IPS-15b (cell line): ENCODE data around the gene EYS.

ENCODE experiments used
- H3K27me3 ChIP-seq: one replicate; pipeline ENCODE4 v1.6.1; 2013; ENCODE audit warnings: low read length; ENCODE audit not compliant: control insufficient read depth, insufficient read depth
- H3K36me3 ChIP-seq: one replicate; pipeline ENCODE4 v1.6.1; 2013; ENCODE audit warnings: low read length; ENCODE audit not compliant: control insufficient read depth, insufficient read depth
- H3K4me1 ChIP-seq: one replicate; pipeline ENCODE4 v1.6.1; 2013; ENCODE audit warnings: mild to moderate bottlenecking, low read length; ENCODE audit not compliant: control insufficient read depth, insufficient read depth
- H3K4me3 ChIP-seq: one replicate; pipeline ENCODE4 v1.5.1; 2013; ENCODE audit warnings: low read depth, low read length
- H3K9ac ChIP-seq: one replicate; pipeline ENCODE4 v1.6.1; 2013; ENCODE audit warnings: low read depth, mild to moderate bottlenecking, low read length
- H3K9me3 ChIP-seq: one replicate; pipeline ENCODE4 v1.6.1; 2013; ENCODE audit warnings: mild to moderate bottlenecking, low read length; ENCODE audit not compliant: control insufficient read depth, insufficient read depth

The EYS gene

DNA sequence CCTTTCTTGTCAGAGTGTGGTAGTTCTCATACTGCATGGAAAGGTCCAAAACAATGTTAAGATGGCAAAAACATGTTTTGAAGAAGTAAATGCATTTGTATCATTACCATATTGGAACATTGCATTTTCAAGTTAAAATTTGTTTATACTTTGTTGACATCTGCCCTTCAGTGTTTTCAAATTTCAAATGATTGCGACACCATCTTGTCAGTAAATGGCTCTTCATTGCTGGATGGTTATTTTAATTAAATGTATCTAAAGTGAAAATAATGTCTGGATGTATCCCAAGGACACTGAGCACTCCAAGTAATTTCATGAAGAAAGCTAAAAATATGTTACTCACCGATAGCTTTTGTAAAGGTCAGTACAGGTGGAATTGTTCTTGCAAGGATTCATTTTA lies 761.6 kb downstream of the EYS start:
- no peaks in the 10 kb centered on the region for H3K27me3 ChIP-seq
- no peaks in the 10 kb centered on the region for H3K9me3 ChIP-seq
- peaks cover 2% of the 10 kb centered on the region for H3K4me1 ChIP-seq
- no peak overlapping the region for H3K4me3 ChIP-seq
- H3K36me3 ChIP-seq: no peaks in the 10 kb centered on the region
- H3K9ac ChIP-seq: no peak overlapping the region

- H3K36me3 ChIP-seq: no peaks in the 10 kb centered on the region
- H3K4me3 ChIP-seq: no peak overlapping the region
- H3K9me3 ChIP-seq: no peaks in the 10 kb centered on the region
- no peak overlapping the region for H3K9ac ChIP-seq
- H3K27me3 ChIP-seq: no peaks in the 10 kb centered on the region
- H3K4me1 ChIP-seq: no peaks in the 10 kb centered on the region
These were observed 774.5 kb downstream of the EYS start for GRCh38 chr6:64932486-64932885.

DNA sequence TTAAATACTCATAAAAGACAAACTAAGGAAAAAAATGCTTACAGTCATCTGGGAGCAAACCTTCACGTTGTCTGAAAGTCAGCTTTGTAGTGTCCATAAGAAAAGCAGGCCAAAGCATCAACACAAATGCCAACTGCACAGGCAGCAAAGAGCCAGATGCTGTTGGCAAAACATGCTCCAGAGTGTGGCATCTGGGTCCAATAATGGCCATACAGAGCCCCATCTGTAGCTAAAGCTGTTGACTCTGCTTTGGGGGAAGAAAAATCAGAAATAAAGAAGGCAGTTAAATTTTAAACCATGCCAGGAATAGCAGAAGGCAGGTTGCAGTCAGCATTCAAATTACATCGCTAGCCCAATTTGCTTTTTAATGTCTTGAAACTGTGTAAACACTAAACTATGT lies 776.3 kb downstream of the EYS start:
- no peaks in the 10 kb centered on the region for H3K36me3 ChIP-seq
- no peak overlapping the region for H3K9ac ChIP-seq
- H3K27me3 ChIP-seq: no peaks in the 10 kb centered on the region
- no peak overlapping the region for H3K4me3 ChIP-seq
- no peaks in the 10 kb centered on the region for H3K9me3 ChIP-seq
- H3K4me1 ChIP-seq: no peaks in the 10 kb centered on the region

DNA sequence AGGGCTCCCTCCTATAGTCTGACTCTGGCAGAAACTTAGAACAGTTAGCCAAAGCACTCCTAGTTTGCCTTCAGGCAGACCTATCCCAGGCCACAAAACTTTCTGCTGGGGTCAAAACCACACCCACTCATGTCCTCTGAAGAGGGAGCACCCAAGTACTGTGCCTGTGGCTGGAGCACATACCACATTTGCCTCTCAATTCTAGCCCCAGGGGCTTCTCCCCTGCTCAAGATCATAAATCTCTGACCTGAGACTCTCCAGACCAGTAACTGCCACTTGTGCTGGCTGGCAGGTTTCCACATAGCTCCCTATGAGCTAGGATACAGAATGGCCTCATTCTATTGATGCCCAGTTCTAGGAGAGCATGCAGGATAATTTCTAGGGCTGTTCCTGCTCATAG lies 781.0 kb downstream of the EYS start:
- H3K27me3 ChIP-seq: no peaks in the 10 kb centered on the region
- H3K9me3 ChIP-seq: no peaks in the 10 kb centered on the region
- H3K4me1 ChIP-seq: no peaks in the 10 kb centered on the region
- no peak overlapping the region for H3K9ac ChIP-seq
- H3K4me3 ChIP-seq: no peak overlapping the region
- H3K36me3 ChIP-seq: no peaks in the 10 kb centered on the region

DNA sequence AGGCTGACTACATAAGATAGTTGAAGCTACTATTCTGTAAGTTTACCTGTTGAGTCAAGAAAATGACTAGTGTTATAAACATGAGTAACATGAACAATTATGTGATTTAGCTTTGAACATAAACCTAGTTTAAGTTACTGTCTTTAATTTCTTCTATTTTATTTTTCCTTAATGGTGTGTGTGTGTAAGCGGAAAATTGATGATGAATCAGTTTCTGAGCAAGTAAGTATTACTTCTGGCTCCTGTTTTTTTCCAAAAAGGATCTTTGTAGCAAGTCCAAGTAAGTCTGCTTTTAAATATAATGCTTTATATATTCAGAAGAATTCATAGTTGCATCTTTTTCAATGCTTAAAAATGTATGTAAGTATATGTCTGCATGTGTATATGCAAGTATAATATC lies 786.8 kb downstream of the EYS start:
- Histone ChIP-seq H3K9ac (no peak overlapping the region), H3K4me1 (no peaks in the 10 kb centered on the region), H3K27me3 (no peaks in the 10 kb centered on the region), H3K4me3 (no peak overlapping the region), H3K36me3 (no peaks in the 10 kb centered on the region), H3K9me3 (no peaks in the 10 kb centered on the region)

GRCh38 chr6:64914124-64914523 lies 792.9 kb downstream of the EYS start:
- Histone ChIP-seq H3K4me1 (no peaks in the 10 kb centered on the region), H3K27me3 (no peaks in the 10 kb centered on the region), H3K9ac (no peak overlapping the region), H3K36me3 (no peaks in the 10 kb centered on the region), H3K4me3 (no peak overlapping the region), H3K9me3 (no peaks in the 10 kb centered on the region)

DNA sequence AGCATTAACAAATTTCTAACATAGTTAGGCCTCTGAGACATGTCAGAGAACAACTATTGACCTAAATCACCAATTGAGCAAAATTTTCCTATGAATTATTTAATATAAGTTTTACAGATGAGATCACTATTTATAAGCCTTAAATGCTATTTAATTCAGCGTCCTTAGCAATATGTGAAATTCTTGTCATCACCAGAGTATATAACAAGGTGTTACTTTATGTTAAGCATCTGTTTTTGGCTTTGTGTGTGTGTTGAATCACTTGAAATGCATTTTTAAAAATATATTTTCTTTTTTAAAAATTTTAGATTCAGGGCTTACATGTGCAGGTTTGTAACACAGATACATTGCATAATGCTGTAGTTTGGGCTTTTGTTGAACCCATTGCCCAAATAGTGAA lies 794.1 kb downstream of the EYS start:
- Histone ChIP-seq H3K4me3 (no peak overlapping the region), H3K9me3 (no peaks in the 10 kb centered on the region), H3K36me3 (no peaks in the 10 kb centered on the region), H3K9ac (no peak overlapping the region), H3K4me1 (no peaks in the 10 kb centered on the region), H3K27me3 (no peaks in the 10 kb centered on the region)

GRCh38 chr6:64908104-64908503 lies 798.9 kb downstream of the EYS start:
- no peaks in the 10 kb centered on the region for H3K36me3 ChIP-seq
- H3K9ac ChIP-seq: no peak overlapping the region

DNA sequence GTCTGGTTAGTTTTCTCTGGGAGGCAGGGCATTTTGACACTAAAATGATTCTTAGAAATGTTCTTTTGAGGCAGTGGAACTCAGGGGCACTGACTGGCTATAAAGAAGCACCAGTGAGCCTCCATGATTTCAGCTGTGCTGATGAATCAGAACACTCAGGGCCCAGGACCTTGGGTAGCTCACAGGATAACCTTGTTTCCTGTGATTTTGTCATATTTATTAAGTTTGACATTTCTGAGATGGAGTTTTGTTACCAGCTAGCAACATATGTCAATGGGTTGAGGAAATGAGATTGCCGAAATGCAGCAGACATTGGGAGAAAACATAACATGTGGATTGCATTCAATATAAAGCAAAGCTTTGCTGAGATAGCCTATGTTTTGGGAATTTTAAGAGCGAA lies 802.4 kb downstream of the EYS start:
- Histone ChIP-seq H3K27me3 (no peaks in the 10 kb centered on the region), H3K4me3 (no peak overlapping the region), H3K9ac (no peak overlapping the region), H3K4me1 (no peaks in the 10 kb centered on the region), H3K9me3 (no peaks in the 10 kb centered on the region), H3K36me3 (no peaks in the 10 kb centered on the region)

More at GRCh38 chr6:64908104-64908503, 798.9 kb downstream of the EYS start:
- Histone ChIP-seq H3K27me3 (no peaks in the 10 kb centered on the region), H3K9me3 (no peaks in the 10 kb centered on the region), H3K4me3 (no peak overlapping the region), H3K4me1 (no peaks in the 10 kb centered on the region)

DNA sequence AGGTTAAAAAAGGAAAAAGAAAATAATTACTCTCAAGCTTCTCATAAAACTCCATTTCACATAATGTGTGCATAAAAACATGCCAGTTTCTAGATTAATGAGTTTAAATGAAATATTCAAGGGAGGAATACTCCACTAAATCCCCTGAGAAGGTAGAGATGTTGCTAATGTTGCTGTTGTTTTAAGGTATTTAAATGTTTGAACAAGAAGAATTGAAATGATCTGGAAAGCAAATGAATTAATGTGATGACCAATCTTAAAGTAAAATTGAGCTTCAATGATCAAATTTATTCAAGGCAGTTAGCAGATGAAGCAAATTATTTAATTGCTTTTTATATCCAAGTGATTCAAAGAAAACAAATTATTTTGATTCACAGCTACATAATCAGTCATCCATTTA lies 804.4 kb downstream of the EYS start:
- Histone ChIP-seq H3K9me3 (no peaks in the 10 kb centered on the region), H3K9ac (no peak overlapping the region), H3K4me3 (no peak overlapping the region), H3K27me3 (no peaks in the 10 kb centered on the region), H3K4me1 (no peaks in the 10 kb centered on the region), H3K36me3 (no peaks in the 10 kb centered on the region)

- Histone ChIP-seq H3K36me3 (no peaks in the 10 kb centered on the region), H3K9ac (no peak overlapping the region), H3K4me1 (peaks cover 4% of the 10 kb centered on the region), H3K27me3 (no peaks in the 10 kb centered on the region), H3K9me3 (no peaks in the 10 kb centered on the region), H3K4me3 (no peak overlapping the region)
These were observed 810.1 kb downstream of the EYS start for GRCh38 chr6:64896939-64897338.

- H3K9ac ChIP-seq: no peak overlapping the region
- no peaks in the 10 kb centered on the region for H3K36me3 ChIP-seq
These were observed 811.1 kb downstream of the EYS start for GRCh38 chr6:64895945-64896344.

GRCh38 chr6:64890609-64891008 lies 816.4 kb downstream of the EYS start:
- Histone ChIP-seq H3K27me3 (no peaks in the 10 kb centered on the region), H3K9ac (no peak overlapping the region)

More at GRCh38 chr6:64895945-64896344, 811.1 kb downstream of the EYS start:
- Histone ChIP-seq H3K27me3 (no peaks in the 10 kb centered on the region), H3K4me3 (no peak overlapping the region), H3K4me1 (peaks cover 11% of the 10 kb centered on the region), H3K9me3 (no peaks in the 10 kb centered on the region)

More at GRCh38 chr6:64890609-64891008, 816.4 kb downstream of the EYS start:
- no peaks in the 10 kb centered on the region for H3K9me3 ChIP-seq
- H3K4me1 ChIP-seq: peaks cover 16% of the 10 kb centered on the region
- H3K4me3 ChIP-seq: no peak overlapping the region
- H3K36me3 ChIP-seq: no peaks in the 10 kb centered on the region
